Right lobe of liver (tissue), 4 donors: ENCODE measurements around the gene CUX1.

ENCODE experiments used
- POLR2A ChIP-seq: fragments of 450-650 bp; IDR thresholded peaks from one replicate; pipeline ENCODE4 v1.6.1; 2017; ENCODE audit warnings: antibody characterized with exemption, mild to moderate bottlenecking
- TF ChIP-seq, protein P1 (sequence below), 4 donors: fragments of 200-600 bp in 3 of 4; fragments of 450-650 bp in 1 of 4; IDR thresholded peaks; one replicate each; pipeline versions ENCODE4 v1.5.1 to v1.8.0; 2016 to 2022; ENCODE audit warnings: antibody characterized with exemption in 4 of 4, mild to moderate bottlenecking in 2 of 4
- donor health status: DM: no; HTN: no; CAD: no.
- donor health status: DM: no; HTN: no; CAD: no.
- donor health status: DM: no; HTN: yes; CAD: no.

DNA sequence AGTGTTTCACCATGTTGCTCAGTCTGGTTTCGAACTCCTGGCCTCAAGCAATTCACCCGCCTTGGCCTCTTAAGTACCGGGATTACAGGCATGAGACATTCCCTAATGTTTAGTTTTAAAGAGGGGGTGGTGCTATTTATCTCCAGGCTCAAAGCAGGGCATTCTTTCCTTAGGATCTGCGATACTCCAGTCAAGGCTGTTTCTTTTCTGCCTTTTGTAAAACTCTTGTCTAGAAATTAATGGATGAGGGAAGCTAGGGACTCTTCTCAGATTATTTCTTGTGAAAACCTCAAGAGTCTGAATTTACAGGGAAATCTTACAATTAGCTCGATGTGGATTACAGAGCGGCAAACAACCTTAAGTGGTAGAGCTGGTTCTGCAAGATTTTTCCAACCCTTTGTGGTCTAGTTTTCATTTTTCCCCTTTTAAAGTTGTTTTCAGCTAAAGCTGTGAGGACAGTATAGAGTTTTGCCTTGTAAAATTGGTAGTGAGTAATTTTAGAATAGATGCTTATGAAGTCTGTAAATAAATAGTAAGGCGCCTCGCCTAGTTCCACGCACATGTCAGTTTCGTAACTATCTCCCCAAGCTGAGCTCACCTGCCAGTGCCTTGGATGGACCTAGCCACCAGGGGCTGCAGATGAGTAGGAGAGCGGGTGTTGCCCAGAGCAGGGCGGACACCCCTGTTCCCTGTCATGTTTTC, 53.1 kb downstream of the CUX1 start:
- TF ChIP-seq POLR2A = no peak
- TF ChIP-seq, protein P1, sequence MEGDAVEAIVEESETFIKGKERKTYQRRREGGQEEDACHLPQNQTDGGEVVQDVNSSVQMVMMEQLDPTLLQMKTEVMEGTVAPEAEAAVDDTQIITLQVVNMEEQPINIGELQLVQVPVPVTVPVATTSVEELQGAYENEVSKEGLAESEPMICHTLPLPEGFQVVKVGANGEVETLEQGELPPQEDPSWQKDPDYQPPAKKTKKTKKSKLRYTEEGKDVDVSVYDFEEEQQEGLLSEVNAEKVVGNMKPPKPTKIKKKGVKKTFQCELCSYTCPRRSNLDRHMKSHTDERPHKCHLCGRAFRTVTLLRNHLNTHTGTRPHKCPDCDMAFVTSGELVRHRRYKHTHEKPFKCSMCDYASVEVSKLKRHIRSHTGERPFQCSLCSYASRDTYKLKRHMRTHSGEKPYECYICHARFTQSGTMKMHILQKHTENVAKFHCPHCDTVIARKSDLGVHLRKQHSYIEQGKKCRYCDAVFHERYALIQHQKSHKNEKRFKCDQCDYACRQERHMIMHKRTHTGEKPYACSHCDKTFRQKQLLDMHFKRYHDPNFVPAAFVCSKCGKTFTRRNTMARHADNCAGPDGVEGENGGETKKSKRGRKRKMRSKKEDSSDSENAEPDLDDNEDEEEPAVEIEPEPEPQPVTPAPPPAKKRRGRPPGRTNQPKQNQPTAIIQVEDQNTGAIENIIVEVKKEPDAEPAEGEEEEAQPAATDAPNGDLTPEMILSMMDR (IDR thresholded peaks at IDR 0.05) = no peak
